Lower leg skin (tissue), 3 donors: ENCODE results near the gene ZNF440.

Experiments
- POLR2A ChIP-seq, 2 donors: fragments of 450-650 bp; IDR thresholded peaks; one replicate each; pipeline ENCODE4 v1.6.1; 2016 to 2017; ENCODE audit warnings: antibody characterized with exemption in 2 of 2, mild to moderate bottlenecking in 1 of 2, moderate library complexity in 1 of 2
- TF ChIP-seq, protein P1 (sequence below), 3 donors: fragments of 450-650 bp; IDR thresholded peaks; one replicate each; pipeline ENCODE4 v1.5.1; 2016; ENCODE audit warnings: antibody characterized with exemption in 3 of 3, mild to moderate bottlenecking in 3 of 3, moderate library complexity in 2 of 3

DNA sequence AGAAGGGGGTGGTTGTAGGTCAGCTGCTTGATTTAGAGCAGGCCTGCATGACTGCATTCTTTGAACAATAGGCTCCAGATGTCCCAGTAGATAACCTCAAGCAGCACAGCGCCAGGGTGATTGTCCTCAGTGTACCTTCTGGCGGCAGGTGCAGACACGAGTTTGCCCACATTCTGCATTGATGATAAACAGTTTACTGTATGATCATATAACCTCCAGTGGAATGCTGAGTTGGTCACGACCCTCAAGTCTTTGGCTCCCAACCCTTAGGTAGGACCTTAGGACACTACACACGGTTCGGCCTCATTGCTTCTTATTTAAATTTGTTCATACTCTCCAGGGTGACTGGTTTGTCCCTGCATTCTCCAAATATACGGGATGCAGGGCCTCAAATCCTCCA lies 46.6 kb downstream of the ZNF440 start:
- TF ChIP-seq, protein P1, sequence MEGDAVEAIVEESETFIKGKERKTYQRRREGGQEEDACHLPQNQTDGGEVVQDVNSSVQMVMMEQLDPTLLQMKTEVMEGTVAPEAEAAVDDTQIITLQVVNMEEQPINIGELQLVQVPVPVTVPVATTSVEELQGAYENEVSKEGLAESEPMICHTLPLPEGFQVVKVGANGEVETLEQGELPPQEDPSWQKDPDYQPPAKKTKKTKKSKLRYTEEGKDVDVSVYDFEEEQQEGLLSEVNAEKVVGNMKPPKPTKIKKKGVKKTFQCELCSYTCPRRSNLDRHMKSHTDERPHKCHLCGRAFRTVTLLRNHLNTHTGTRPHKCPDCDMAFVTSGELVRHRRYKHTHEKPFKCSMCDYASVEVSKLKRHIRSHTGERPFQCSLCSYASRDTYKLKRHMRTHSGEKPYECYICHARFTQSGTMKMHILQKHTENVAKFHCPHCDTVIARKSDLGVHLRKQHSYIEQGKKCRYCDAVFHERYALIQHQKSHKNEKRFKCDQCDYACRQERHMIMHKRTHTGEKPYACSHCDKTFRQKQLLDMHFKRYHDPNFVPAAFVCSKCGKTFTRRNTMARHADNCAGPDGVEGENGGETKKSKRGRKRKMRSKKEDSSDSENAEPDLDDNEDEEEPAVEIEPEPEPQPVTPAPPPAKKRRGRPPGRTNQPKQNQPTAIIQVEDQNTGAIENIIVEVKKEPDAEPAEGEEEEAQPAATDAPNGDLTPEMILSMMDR (IDR thresholded peaks at IDR 0.05) = no peak
- no peak for TF ChIP-seq POLR2A (IDR thresholded peaks at IDR 0.05)
